PC-3 (cell line): ENCODE data around the gene FAN1.

Source experiments
- EZH2phosphoT487 ChIP-seq: fragments of 300-600 bp; sonication (generic); IDR thresholded peaks from 2 replicates; pipeline ENCODE4 v1.6.1; 2018; ENCODE audit warnings: mild to moderate bottlenecking, antibody characterized with exemption, low read length, borderline replicate concordance
- TF ChIP-seq, protein P1 (sequence below): fragments of 300-600 bp; sonication (generic); conservative IDR thresholded peaks from 2 replicates; pipeline ENCODE4 v1.5.1; 2017; ENCODE audit warnings: antibody characterized with exemption, low read depth, mild to moderate bottlenecking, low read length

DNA sequence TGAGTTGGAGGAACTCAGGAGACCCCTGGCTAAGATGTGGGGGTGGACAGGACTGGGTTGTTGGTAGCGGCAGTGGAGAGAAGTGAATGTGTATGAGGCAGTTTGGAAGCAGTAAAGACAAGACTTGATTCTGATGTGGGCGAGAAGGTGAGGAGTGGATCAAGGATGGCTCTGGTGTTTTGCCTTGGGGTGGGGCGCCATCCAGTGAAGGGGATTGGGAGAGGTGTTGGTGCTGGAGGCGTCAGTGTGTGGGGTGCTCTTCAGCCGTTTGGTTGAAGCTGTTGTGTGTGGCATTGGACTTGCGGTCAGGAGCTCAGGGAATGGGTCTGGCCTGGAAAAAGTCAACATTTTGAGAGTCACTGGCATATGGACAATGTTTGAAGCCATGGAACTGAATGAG is 13.3 kb downstream of the FAN1 start:
- TF ChIP-seq, protein P1, sequence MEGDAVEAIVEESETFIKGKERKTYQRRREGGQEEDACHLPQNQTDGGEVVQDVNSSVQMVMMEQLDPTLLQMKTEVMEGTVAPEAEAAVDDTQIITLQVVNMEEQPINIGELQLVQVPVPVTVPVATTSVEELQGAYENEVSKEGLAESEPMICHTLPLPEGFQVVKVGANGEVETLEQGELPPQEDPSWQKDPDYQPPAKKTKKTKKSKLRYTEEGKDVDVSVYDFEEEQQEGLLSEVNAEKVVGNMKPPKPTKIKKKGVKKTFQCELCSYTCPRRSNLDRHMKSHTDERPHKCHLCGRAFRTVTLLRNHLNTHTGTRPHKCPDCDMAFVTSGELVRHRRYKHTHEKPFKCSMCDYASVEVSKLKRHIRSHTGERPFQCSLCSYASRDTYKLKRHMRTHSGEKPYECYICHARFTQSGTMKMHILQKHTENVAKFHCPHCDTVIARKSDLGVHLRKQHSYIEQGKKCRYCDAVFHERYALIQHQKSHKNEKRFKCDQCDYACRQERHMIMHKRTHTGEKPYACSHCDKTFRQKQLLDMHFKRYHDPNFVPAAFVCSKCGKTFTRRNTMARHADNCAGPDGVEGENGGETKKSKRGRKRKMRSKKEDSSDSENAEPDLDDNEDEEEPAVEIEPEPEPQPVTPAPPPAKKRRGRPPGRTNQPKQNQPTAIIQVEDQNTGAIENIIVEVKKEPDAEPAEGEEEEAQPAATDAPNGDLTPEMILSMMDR, result no peak
- TF ChIP-seq EZH2phosphoT487, result no peak
